ENCODE results near the gene EFNA1. TPM values are rescaled to one million over a fixed set of nuclear protein-coding genes. Genes with fewer than 3 reads are reported as not detected.

Gene EFNA1
- total and polyA plus RNA-seq, 2 experiments from 2014 or later: 39.1 to 83.5 TPM

- no peak for DNase-seq (ENCODE audit: low read depth in 1 of 2, low spot score in 1 of 2)
- peaks cover 12% of the 10 kb centered on the region for H3K27me3 ChIP-seq
These were observed 5.4 kb upstream of the EFNA1 start for GRCh38 chr1:155122308-155122707.

GRCh38 chr1:155123801-155124200, 3.9 kb upstream of the EFNA1 start:
- Histone ChIP-seq H3K27ac (no peak overlapping the region), H3K4me3 (no peak overlapping the region), H3K27me3 (peaks cover 12% of the 10 kb centered on the region), H3K36me3 (no peaks in the 10 kb centered on the region), H3K9me3 (ENCODE audit: low read depth) (no peaks in the 10 kb centered on the region), H3K4me1 (ENCODE audit: low read depth) (peaks cover 9% of the 10 kb centered on the region)
- DNase-seq (ENCODE audit: low read depth in 1 of 2, low spot score in 1 of 2): no peak
- no peak for TF ChIP-seq CTCF (IDR thresholded peaks at IDR 0.05; ENCODE audit: low read depth, low read length)

More at GRCh38 chr1:155122308-155122707, 5.4 kb upstream of the EFNA1 start:
- Histone ChIP-seq H3K4me3 (no peak overlapping the region), H3K9me3 (ENCODE audit: low read depth) (no peaks in the 10 kb centered on the region), H3K27ac (no peak overlapping the region), H3K36me3 (no peaks in the 10 kb centered on the region), H3K4me1 (ENCODE audit: low read depth) (peaks cover 6% of the 10 kb centered on the region)
- no peak for TF ChIP-seq CTCF (IDR thresholded peaks at IDR 0.05; ENCODE audit: low read depth, low read length)

- TF ChIP-seq CTCF (IDR thresholded peaks at IDR 0.05; ENCODE audit: low read depth, low read length): no peak
- Histone ChIP-seq H3K36me3 (no peaks in the 10 kb centered on the region), H3K9me3 (ENCODE audit: low read depth) (no peaks in the 10 kb centered on the region), H3K27me3 (peaks cover 12% of the 10 kb centered on the region), H3K27ac (no peak overlapping the region), H3K4me3 (no peak overlapping the region), H3K4me1 (ENCODE audit: low read depth) (peaks cover 19% of the 10 kb centered on the region)
- DNase-seq (ENCODE audit: low read depth in 1 of 2, low spot score in 1 of 2): peak in 1 of 2 donors; percentile 50
These were observed 2.9 kb upstream of the EFNA1 start for GRCh38 chr1:155124503-155125463.

GRCh38 chr1:155125511-155125945, 2.1 kb upstream of the EFNA1 start:
- H3K9me3 ChIP-seq (ENCODE audit: low read depth): no peaks in the 10 kb centered on the region
- H3K27ac ChIP-seq: no peak overlapping the region
- TF ChIP-seq CTCF (IDR thresholded peaks at IDR 0.05; ENCODE audit: low read depth, low read length): no peak
- peaks cover 12% of the 10 kb centered on the region for H3K27me3 ChIP-seq
- peaks cover 21% of the 10 kb centered on the region for H3K4me1 ChIP-seq (ENCODE audit: low read depth)
- DNase-seq (ENCODE audit: low read depth in 1 of 2, low spot score in 1 of 2): no peak
- H3K36me3 ChIP-seq: no peaks in the 10 kb centered on the region
- no peak overlapping the region for H3K4me3 ChIP-seq

GRCh38 chr1:155125946-155126555, 1.6 kb upstream of the EFNA1 start:
- Histone ChIP-seq H3K36me3 (no peaks in the 10 kb centered on the region), H3K27me3 (peaks cover 12% of the 10 kb centered on the region), H3K9me3 (ENCODE audit: low read depth) (no peaks in the 10 kb centered on the region), H3K27ac (no peak overlapping the region), H3K4me1 (ENCODE audit: low read depth) (peaks cover 24% of the 10 kb centered on the region), H3K4me3 (peak overlapping the region; percentile 59)
- no peak for TF ChIP-seq CTCF (IDR thresholded peaks at IDR 0.05; ENCODE audit: low read depth, low read length)
- DNase-seq (ENCODE audit: low read depth in 1 of 2, low spot score in 1 of 2): peak in 1 of 2 donors; percentile 76

Measured in cardiac muscle cell (in vitro differentiated cells and primary cell).